ENCODE data around the gene CLTC. TPM values are rescaled to one million over a fixed set of nuclear protein-coding genes. Genes with fewer than 3 reads are reported as not detected.

The CLTC gene
- total and polyA plus RNA-seq, 2 experiments from 2014 or later: 98.5 to 342 TPM

GRCh38 chr17:59621771-59622170 is 2.1 kb downstream of the CLTC start:
- Histone ChIP-seq H3K4me3 (peak overlapping the region; percentile 68), H3K27me3 (no peaks in the 10 kb centered on the region), H3K9me2 (replicated peaks; ENCODE audit: insufficient read depth) (no peaks in the 10 kb centered on the region), H3K9me3 (ENCODE audit: low read depth) (no peaks in the 10 kb centered on the region), H3K4me1 (ENCODE audit: insufficient read depth) (peaks cover 41% of the 10 kb centered on the region), H2AFZ (no peak overlapping the region), H3K79me2 (peaks cover 78% of the 10 kb centered on the region), H3K36me3 (replicated peaks; ENCODE audit: insufficient read depth, low read depth) (no peaks in the 10 kb centered on the region), H3K27ac (peak overlapping the region; percentile 95), H4K20me1 (ENCODE audit: insufficient read depth, poor library complexity, severe bottlenecking) (peaks cover 62% of the 10 kb centered on the region), H3K4me2 (peak overlapping the region; percentile 85)
- no peak for DNase-seq (ENCODE audit: low spot score)
- TF ChIP-seq CTCF (IDR thresholded peaks at IDR 0.05; ENCODE audit: poor library complexity) (no peak), EZH2 (IDR thresholded peaks at IDR 0.05; ENCODE audit: borderline replicate concordance) (no peak), EZH2phosphoT487 (IDR thresholded peaks at IDR 0.05; ENCODE audit: low read depth, severe bottlenecking, unreplicated experiment) (no peak)
- WGBS (ENCODE audit: low lambda C conversion rate, missing lambda C conversion rate): 46% methylated on average over 4 of the region's 4 CpGs

- H3K4me1 ChIP-seq (ENCODE audit: insufficient read depth): peaks cover 44% of the 10 kb centered on the region
- no peaks in the 10 kb centered on the region for H3K36me3 ChIP-seq (replicated peaks; ENCODE audit: insufficient read depth, low read depth)
- no peak for DNase-seq (ENCODE audit: low spot score)
- H4K20me1 ChIP-seq (ENCODE audit: insufficient read depth, poor library complexity, severe bottlenecking): peaks cover 75% of the 10 kb centered on the region
- H3K9me2 ChIP-seq (replicated peaks; ENCODE audit: insufficient read depth): no peaks in the 10 kb centered on the region
- 67% methylated on average over 2 of the region's 2 CpGs for WGBS (ENCODE audit: low lambda C conversion rate, missing lambda C conversion rate)
- no peak overlapping the region for H3K27ac ChIP-seq
- H3K79me2 ChIP-seq: peaks cover 83% of the 10 kb centered on the region
- peak overlapping the region; percentile 8 for H3K4me3 ChIP-seq
- H3K27me3 ChIP-seq: no peaks in the 10 kb centered on the region
- no peak overlapping the region for H2AFZ ChIP-seq
- H3K9me3 ChIP-seq (ENCODE audit: low read depth): no peaks in the 10 kb centered on the region
- TF ChIP-seq EZH2phosphoT487 (IDR thresholded peaks at IDR 0.05; ENCODE audit: low read depth, severe bottlenecking, unreplicated experiment): no peak
- TF ChIP-seq CTCF (IDR thresholded peaks at IDR 0.05; ENCODE audit: poor library complexity): no peak
- no peak for TF ChIP-seq EZH2 (IDR thresholded peaks at IDR 0.05; ENCODE audit: borderline replicate concordance)
- H3K4me2 ChIP-seq: peak overlapping the region; percentile 85
Measured at GRCh38 chr17:59623151-59623550, 3.5 kb downstream of the CLTC start.

- no peak overlapping the region for H3K4me3 ChIP-seq
- no peak overlapping the region for H2AFZ ChIP-seq
- no peaks in the 10 kb centered on the region for H3K9me2 ChIP-seq (replicated peaks; ENCODE audit: insufficient read depth)
- peaks cover 41% of the 10 kb centered on the region for H3K4me1 ChIP-seq (ENCODE audit: insufficient read depth)
- no peaks in the 10 kb centered on the region for H3K36me3 ChIP-seq (replicated peaks; ENCODE audit: insufficient read depth, low read depth)
- peaks cover 100% of the 10 kb centered on the region for H3K79me2 ChIP-seq
- TF ChIP-seq EZH2 (IDR thresholded peaks at IDR 0.05; ENCODE audit: borderline replicate concordance) (no peak), CTCF (IDR thresholded peaks at IDR 0.05; ENCODE audit: poor library complexity) (no peak)
- H3K9me3 ChIP-seq (ENCODE audit: low read depth): no peaks in the 10 kb centered on the region
- H3K27me3 ChIP-seq: no peaks in the 10 kb centered on the region
- no peak overlapping the region for H3K27ac ChIP-seq
- 97% methylated on average over 5 of the region's 5 CpGs for WGBS (ENCODE audit: low lambda C conversion rate, missing lambda C conversion rate)
- peaks cover 100% of the 10 kb centered on the region for H4K20me1 ChIP-seq (ENCODE audit: insufficient read depth, poor library complexity, severe bottlenecking)
- no peak for DNase-seq (ENCODE audit: low spot score)
- H3K4me2 ChIP-seq: peak overlapping the region; percentile 43
Measured at GRCh38 chr17:59626756-59627155, 7.1 kb downstream of the CLTC start.

GRCh38 chr17:59627274-59627673 is 7.6 kb downstream of the CLTC start:
- Histone ChIP-seq H3K27ac (peak overlapping the region; percentile 29), H4K20me1 (ENCODE audit: insufficient read depth, poor library complexity, severe bottlenecking) (peaks cover 100% of the 10 kb centered on the region), H3K9me3 (ENCODE audit: low read depth) (no peaks in the 10 kb centered on the region)

More at GRCh38 chr17:59627274-59627673, 7.6 kb downstream of the CLTC start:
- H3K27me3 ChIP-seq: no peaks in the 10 kb centered on the region
- H3K36me3 ChIP-seq (replicated peaks; ENCODE audit: insufficient read depth, low read depth): no peaks in the 10 kb centered on the region
- TF ChIP-seq EZH2 (IDR thresholded peaks at IDR 0.05; ENCODE audit: borderline replicate concordance) (no peak), CTCF (IDR thresholded peaks at IDR 0.05; ENCODE audit: poor library complexity) (no peak), EZH2phosphoT487 (IDR thresholded peaks at IDR 0.05; ENCODE audit: low read depth, severe bottlenecking, unreplicated experiment) (no peak)
- H3K4me1 ChIP-seq (ENCODE audit: insufficient read depth): peaks cover 36% of the 10 kb centered on the region
- no peak for DNase-seq (ENCODE audit: low spot score)
- no peak overlapping the region for H2AFZ ChIP-seq
- peaks cover 100% of the 10 kb centered on the region for H3K79me2 ChIP-seq
- peak overlapping the region; percentile 43 for H3K4me2 ChIP-seq
- no peaks in the 10 kb centered on the region for H3K9me2 ChIP-seq (replicated peaks; ENCODE audit: insufficient read depth)
- H3K4me3 ChIP-seq: no peak overlapping the region
- 93% methylated on average over 3 of the region's 3 CpGs for WGBS (ENCODE audit: low lambda C conversion rate, missing lambda C conversion rate)

All from hepatocyte (in vitro differentiated cells).